HEK293 (cell line): ENCODE measurements around the gene ANTXR2.

Experiments used
- CTCF ChIA-PET: fragments of 350-600 bp; formaldehyde crosslinking; extraction: SDS; loops from one replicate; lab custom pipeline; 2021; ENCODE audit warnings: antibody characterized with exemption; lab: Yijun Ruan, JAX
- POLR2A ChIA-PET: fragments of 300-600 bp; formaldehyde crosslinking; extraction: SDS; loops from one replicate; lab custom pipeline; 2020; ENCODE audit warnings: antibody characterized with exemption, inconsistent platforms; lab: Yijun Ruan, JAX
- H3K27ac ChIP-seq: fragments of 200-500 bp; sonication (Bioruptor generic); 2 replicates; pipeline ENCODE4 v1.5.1; 2014; ENCODE audit warnings: low read depth, low read length, control low read depth, inconsistent platforms; ENCODE audit errors: extremely low read depth
- H3K36me3 ChIP-seq, 2 experiments: fragments of 200-500 bp in 1 of 2; sonication (Bioruptor generic) in 1 of 2; 1 replicate in 1 of 2; 2 replicates in 1 of 2; pipeline ENCODE4 v1.5.1; 2014 to 2017; ENCODE audit warnings: inconsistent platforms in 2 of 2, low read length in 2 of 2; ENCODE audit not compliant: control insufficient read depth in 2 of 2, insufficient read depth in 1 of 2
- H3K4me1 ChIP-seq: fragments of 200-500 bp; sonication (Bioruptor generic); 2 replicates; pipeline ENCODE4 v1.5.1; 2014; ENCODE audit warnings: mild to moderate bottlenecking, low read length, inconsistent platforms; ENCODE audit not compliant: control insufficient read depth, insufficient read depth
- H3K4me3 ChIP-seq: 2 replicates; pipeline ENCODE4 v1.5.1; 2011; ENCODE audit warnings: low read depth, mild to moderate bottlenecking, control low read depth, low read length, moderate library complexity
- H3K9me3 ChIP-seq: fragments of 200-500 bp; sonication (Bioruptor generic); 2 replicates; pipeline ENCODE4 v1.5.1; 2014; ENCODE audit warnings: low read depth, low read length, inconsistent platforms; ENCODE audit not compliant: control insufficient read depth, insufficient read depth
- EGR2 ChIP-seq: fragments of 450-650 bp; formaldehyde crosslinking; IDR thresholded peaks from 2 replicates; pipeline ENCODE4 v1.5.1; 2016; ENCODE audit warnings: low read depth, missing biosample characterization, missing genetic modification characterization
- KLF1 ChIP-seq: fragments of 450-650 bp; formaldehyde crosslinking; IDR thresholded peaks from 2 replicates; pipeline ENCODE4 v1.5.1; 2016; ENCODE audit warnings: missing biosample characterization, missing genetic modification characterization
- KLF16 ChIP-seq: fragments of 450-650 bp; formaldehyde crosslinking; IDR thresholded peaks from 2 replicates; pipeline ENCODE4 v1.5.1; 2017; ENCODE audit warnings: missing biosample characterization, missing genetic modification characterization
- MZF1 ChIP-seq: fragments of 450-650 bp; formaldehyde crosslinking; IDR thresholded peaks from 2 replicates; pipeline ENCODE4 v1.5.1; 2017; ENCODE audit warnings: missing biosample characterization, missing genetic modification characterization, borderline replicate concordance
- OVOL3 ChIP-seq: fragments of 450-650 bp; formaldehyde crosslinking; IDR thresholded peaks from 2 replicates; pipeline ENCODE4 v1.5.1; 2016; ENCODE audit warnings: missing biosample characterization, missing genetic modification characterization
- SALL2 ChIP-seq: fragments of 450-650 bp; formaldehyde crosslinking; IDR thresholded peaks from 2 replicates; pipeline ENCODE4 v1.5.0; 2017; ENCODE audit warnings: missing biosample characterization, mild to moderate bottlenecking, missing genetic modification characterization, borderline replicate concordance
- ZNF280C ChIP-seq: fragments of 450-650 bp; formaldehyde crosslinking; IDR thresholded peaks from 2 replicates; pipeline ENCODE4 v1.5.1; 2016; ENCODE audit warnings: missing biosample characterization, missing genetic modification characterization
- ZNF350 ChIP-seq: fragments of 450-650 bp; formaldehyde crosslinking; IDR thresholded peaks from 2 replicates; pipeline ENCODE4 v1.5.0; 2017; ENCODE audit warnings: missing biosample characterization, mild to moderate bottlenecking, missing genetic modification characterization
- ZNF366 ChIP-seq: fragments of 450-650 bp; formaldehyde crosslinking; conservative IDR thresholded peaks from 2 replicates; pipeline ENCODE4 v1.5.1; 2016; ENCODE audit warnings: missing biosample characterization, missing genetic modification characterization
- ZNF518A ChIP-seq: fragments of 450-650 bp; formaldehyde crosslinking; conservative IDR thresholded peaks from 2 replicates; pipeline ENCODE4 v1.5.1; 2016; ENCODE audit warnings: low read depth, missing biosample characterization, missing genetic modification characterization
- ZNF571 ChIP-seq: fragments of 450-650 bp; formaldehyde crosslinking; IDR thresholded peaks from 2 replicates; pipeline ENCODE4 v1.5.0; 2017; ENCODE audit warnings: missing biosample characterization, missing genetic modification characterization
- ZNF580 ChIP-seq: fragments of 450-650 bp; formaldehyde crosslinking; IDR thresholded peaks from 2 replicates; pipeline ENCODE4 v1.5.1; 2016; ENCODE audit warnings: missing biosample characterization, missing genetic modification characterization
- ZNF776 ChIP-seq: fragments of 450-650 bp; formaldehyde crosslinking; IDR thresholded peaks from 2 replicates; pipeline ENCODE4 v1.5.0; 2017; ENCODE audit warnings: missing biosample characterization, missing genetic modification characterization, borderline replicate concordance
- ZSCAN5A ChIP-seq: fragments of 450-650 bp; formaldehyde crosslinking; IDR thresholded peaks from 2 replicates; pipeline ENCODE4 v1.5.1; 2016; ENCODE audit warnings: missing biosample characterization, missing genetic modification characterization

The ANTXR2 gene

GRCh38 chr4:79915246-79915645 lies 157.8 kb downstream of the ANTXR2 start:
- H3K4me1 ChIP-seq: no peaks in the 10 kb centered on the region
- H3K4me3 ChIP-seq: no peak overlapping the region
- H3K27ac ChIP-seq: no peak overlapping the region
- CTCF ChIA-PET: interaction anchor here (0.6 to 0.8 kb wide), 2 partner anchors 420 to 1471 kb away, joined by 3 read pairs; partner anchors contain the start of gene CFAP299
- H3K9me3 ChIP-seq: no peaks in the 10 kb centered on the region
- POLR2A ChIA-PET: no interaction called here
- H3K36me3 ChIP-seq: no peaks in the 10 kb centered on the region
- TF ChIP-seq ZNF571 (tag by site-specific recombination): no peak
- TF ChIP-seq KLF16 (tag by site-specific recombination): no peak
- TF ChIP-seq ZNF580 (tag by site-specific recombination): no peak
- no peak for TF ChIP-seq ZNF350 (tag by site-specific recombination)
- TF ChIP-seq KLF1 (tag by site-specific recombination): no peak
- no peak for TF ChIP-seq ZNF776
- no peak for TF ChIP-seq ZNF280C
- no peak for TF ChIP-seq ZSCAN5A

- Histone ChIP-seq H3K27ac (no peak overlapping the region), H3K9me3 (no peaks in the 10 kb centered on the region), H3K4me1 (no peaks in the 10 kb centered on the region), H3K36me3 (no peaks in the 10 kb centered on the region), H3K4me3 (no peak overlapping the region)
- POLR2A ChIA-PET: no interaction called here
- TF ChIP-seq ZNF518A (tag by site-specific recombination): no peak
- TF ChIP-seq EGR2 (tag by site-specific recombination): no peak
- TF ChIP-seq OVOL3 (tag by site-specific recombination): no peak
- TF ChIP-seq SALL2: no peak
- no peak for TF ChIP-seq MZF1 (tag by site-specific recombination)
- no peak for TF ChIP-seq ZNF366 (tag by site-specific recombination)
- CTCF ChIA-PET: no interaction called here
Observed at GRCh38 chr4:79913581-79913980, 159.4 kb downstream of the ANTXR2 start.
